HEK293 (cell line): ENCODE results near the gene DDX23.

Experiments
- CTCF ChIA-PET: fragments of 350-600 bp; formaldehyde crosslinking; extraction: SDS; loops from one replicate; lab custom pipeline; 2021; ENCODE audit warnings: antibody characterized with exemption; lab: Yijun Ruan, JAX
- POLR2A ChIA-PET: fragments of 300-600 bp; formaldehyde crosslinking; extraction: SDS; loops from one replicate; lab custom pipeline; 2020; ENCODE audit warnings: antibody characterized with exemption, inconsistent platforms; lab: Yijun Ruan, JAX
- H3K27ac ChIP-seq: fragments of 200-500 bp; sonication (Bioruptor generic); 2 replicates; pipeline ENCODE4 v1.5.1; 2014; ENCODE audit warnings: low read depth, low read length, control low read depth, inconsistent platforms; ENCODE audit errors: extremely low read depth
- H3K36me3 ChIP-seq, 2 experiments: fragments of 200-500 bp in 1 of 2; sonication (Bioruptor generic) in 1 of 2; 1 replicate in 1 of 2; 2 replicates in 1 of 2; pipeline ENCODE4 v1.5.1; 2014 to 2017; ENCODE audit warnings: inconsistent platforms in 2 of 2, low read length in 2 of 2; ENCODE audit not compliant: control insufficient read depth in 2 of 2, insufficient read depth in 1 of 2
- H3K4me1 ChIP-seq: fragments of 200-500 bp; sonication (Bioruptor generic); 2 replicates; pipeline ENCODE4 v1.5.1; 2014; ENCODE audit warnings: mild to moderate bottlenecking, low read length, inconsistent platforms; ENCODE audit not compliant: control insufficient read depth, insufficient read depth
- H3K4me3 ChIP-seq: 2 replicates; pipeline ENCODE4 v1.5.1; 2011; ENCODE audit warnings: low read depth, mild to moderate bottlenecking, control low read depth, low read length, moderate library complexity
- H3K9me3 ChIP-seq: fragments of 200-500 bp; sonication (Bioruptor generic); 2 replicates; pipeline ENCODE4 v1.5.1; 2014; ENCODE audit warnings: low read depth, low read length, inconsistent platforms; ENCODE audit not compliant: control insufficient read depth, insufficient read depth
- ATF2 ChIP-seq: fragments of 450-650 bp; formaldehyde crosslinking; IDR thresholded peaks from 2 replicates; pipeline ENCODE4 v1.5.1; 2016; ENCODE audit warnings: missing biosample characterization, missing genetic modification characterization, low read depth
- BCL11A ChIP-seq: fragments of 450-650 bp; formaldehyde crosslinking; IDR thresholded peaks from 2 replicates; pipeline ENCODE4 v1.5.1; 2016; ENCODE audit warnings: low read depth, missing biosample characterization, missing genetic modification characterization
- BCL6B ChIP-seq: fragments of 450-650 bp; formaldehyde crosslinking; IDR thresholded peaks from 2 replicates; pipeline ENCODE4 v1.5.1; 2017; ENCODE audit warnings: missing biosample characterization, missing genetic modification characterization
- EGR2 ChIP-seq: fragments of 450-650 bp; formaldehyde crosslinking; IDR thresholded peaks from 2 replicates; pipeline ENCODE4 v1.5.1; 2016; ENCODE audit warnings: low read depth, missing biosample characterization, missing genetic modification characterization
- GLIS2 ChIP-seq: fragments of 450-650 bp; formaldehyde crosslinking; IDR thresholded peaks from 2 replicates; pipeline ENCODE4 v1.5.1; 2016; ENCODE audit warnings: missing biosample characterization, missing genetic modification characterization
- KLF17 ChIP-seq: fragments of 450-650 bp; formaldehyde crosslinking; IDR thresholded peaks from 2 replicates; pipeline ENCODE4 v1.5.1; 2016; ENCODE audit warnings: missing biosample characterization, missing genetic modification characterization
- PATZ1 ChIP-seq: fragments of 450-650 bp; formaldehyde crosslinking; IDR thresholded peaks from 2 replicates; pipeline ENCODE4 v1.5.1; 2016; ENCODE audit warnings: missing biosample characterization, missing genetic modification characterization
- ZEB2 ChIP-seq: fragments of 450-650 bp; formaldehyde crosslinking; IDR thresholded peaks from 2 replicates; pipeline ENCODE4 v1.5.1; 2016; ENCODE audit warnings: missing biosample characterization, missing genetic modification characterization
- ZNF121 ChIP-seq: fragments of 450-650 bp; formaldehyde crosslinking; IDR thresholded peaks from 2 replicates; pipeline ENCODE4 v1.5.1; 2016; ENCODE audit warnings: missing biosample characterization, missing genetic modification characterization
- ZNF24 ChIP-seq: fragments of 450-650 bp; formaldehyde crosslinking; IDR thresholded peaks from 2 replicates; pipeline ENCODE4 v1.5.1; 2016; ENCODE audit warnings: missing biosample characterization, missing genetic modification characterization
- ZNF398 ChIP-seq: fragments of 450-650 bp; formaldehyde crosslinking; IDR thresholded peaks from 2 replicates; pipeline ENCODE4 v1.5.1; 2017; ENCODE audit warnings: missing biosample characterization, missing genetic modification characterization
- ZNF404 ChIP-seq: fragments of 450-650 bp; formaldehyde crosslinking; IDR thresholded peaks from 2 replicates; pipeline ENCODE4 v1.5.1; 2017; ENCODE audit warnings: missing biosample characterization, missing genetic modification characterization
- ZNF423 ChIP-seq: fragments of 450-650 bp; formaldehyde crosslinking; IDR thresholded peaks from 2 replicates; pipeline ENCODE4 v1.5.1; 2016; ENCODE audit warnings: missing biosample characterization, missing genetic modification characterization
- ZNF426 ChIP-seq: fragments of 450-650 bp; formaldehyde crosslinking; IDR thresholded peaks from 2 replicates; pipeline ENCODE4 v1.5.1; 2017; ENCODE audit warnings: missing biosample characterization, missing genetic modification characterization, mild to moderate bottlenecking, inconsistent platforms, moderate library complexity
- ZNF433 ChIP-seq: fragments of 450-650 bp; formaldehyde crosslinking; IDR thresholded peaks from 2 replicates; pipeline ENCODE4 v1.5.1; 2016; ENCODE audit warnings: missing biosample characterization, missing genetic modification characterization, low read depth
- ZNF48 ChIP-seq: fragments of 450-650 bp; formaldehyde crosslinking; IDR thresholded peaks from 2 replicates; pipeline ENCODE4 v1.5.1; 2016; ENCODE audit warnings: missing biosample characterization, missing genetic modification characterization
- ZNF629 ChIP-seq: fragments of 450-650 bp; formaldehyde crosslinking; IDR thresholded peaks from 2 replicates; pipeline ENCODE4 v1.5.1; 2017; ENCODE audit warnings: missing biosample characterization, missing genetic modification characterization
- ZNF677 ChIP-seq: fragments of 450-650 bp; IDR thresholded peaks from 2 replicates; pipeline ENCODE4 v1.5.0; 2018; ENCODE audit warnings: missing biosample characterization, mild to moderate bottlenecking, missing genetic modification characterization, moderate library complexity
- ZNF701 ChIP-seq: fragments of 450-650 bp; formaldehyde crosslinking; IDR thresholded peaks from 2 replicates; pipeline ENCODE4 v1.5.1; 2016; ENCODE audit warnings: missing biosample characterization, missing genetic modification characterization
- ZNF785 ChIP-seq: fragments of 450-650 bp; formaldehyde crosslinking; IDR thresholded peaks from 2 replicates; pipeline ENCODE4 v1.5.1; 2016; ENCODE audit warnings: missing biosample characterization, missing genetic modification characterization
- TF ChIP-seq, protein P1 (sequence below): sonication (generic); formaldehyde crosslinking; IDR thresholded peaks from 2 replicates; pipeline ENCODE4 v1.8.1; 2022; ENCODE audit warnings: mild to moderate bottlenecking, moderate library complexity, missing genetic modification reagents
- TF ChIP-seq, protein P2 (sequence below): fragments of 450-650 bp; formaldehyde crosslinking; IDR thresholded peaks from 2 replicates; pipeline ENCODE4 v1.5.1; 2016; ENCODE audit warnings: missing biosample characterization, missing genetic modification characterization

DDX23 gene

GRCh38 chr12:48787791-48788523, 64.0 kb downstream of the DDX23 start (continued):
- TF ChIP-seq KLF17 (tag by site-specific recombination) (no peak), ZNF433 (tag by site-specific recombination) (no peak), ATF2 (no peak)

DNA sequence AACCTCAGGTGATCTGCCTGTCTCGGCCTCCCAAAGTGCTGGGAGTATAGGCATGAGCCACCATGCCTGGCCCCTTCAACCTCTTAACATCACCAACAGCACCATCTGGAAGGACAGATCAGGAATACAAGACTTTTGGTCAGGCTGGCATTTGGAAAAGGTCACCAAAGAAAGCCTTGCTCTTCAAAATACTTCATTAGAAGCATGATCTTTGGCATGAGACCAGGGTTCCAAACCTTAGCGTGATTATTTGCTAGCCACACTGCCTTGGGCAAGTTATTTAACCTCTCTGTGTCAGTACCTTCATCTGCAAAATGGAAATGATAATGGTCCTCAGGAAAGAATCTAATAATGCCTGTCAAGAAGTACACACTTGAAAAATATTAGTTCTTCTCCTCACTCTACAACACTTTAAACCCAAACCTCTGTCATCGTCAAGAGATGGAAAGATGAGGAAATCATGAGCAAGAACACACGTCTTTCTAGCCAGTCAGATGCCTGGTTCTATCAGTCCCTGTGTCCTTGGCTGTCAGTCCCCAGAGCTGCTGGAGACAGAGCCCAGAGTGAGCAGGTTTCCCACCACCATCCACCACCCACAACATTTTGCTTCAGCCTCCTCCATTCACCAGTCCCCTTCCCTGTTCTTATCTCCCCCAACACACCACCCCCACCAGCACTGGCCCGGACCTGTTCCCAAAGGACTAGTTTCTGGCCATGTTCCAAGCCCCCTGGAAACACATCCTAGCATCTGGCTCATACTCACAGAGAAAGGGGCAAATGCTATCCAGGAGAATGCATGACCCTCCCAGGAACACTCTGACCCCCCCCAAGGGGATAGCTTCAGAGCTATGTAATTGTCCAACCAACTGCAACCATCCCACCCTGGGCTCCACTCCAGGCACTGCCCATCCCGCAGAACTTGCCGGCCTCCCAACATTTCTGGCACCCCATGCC, 65.1 kb downstream of the DDX23 start:
- peak overlapping the region; percentile 82 for H3K27ac ChIP-seq
- H3K4me3 ChIP-seq: peak overlapping the region; percentile 77
- H3K4me1 ChIP-seq: peaks cover 6% of the 10 kb centered on the region
- CTCF ChIA-PET: interaction anchor here (0.6 kb wide), 1 partner anchor 57 kb away, joined by 3 read pairs; no protein-coding TSS in a partner anchor
- H3K36me3 ChIP-seq: peaks cover 0 to 17% of the 10 kb centered on the region in 2 experiments; a peak in 2 of 3 replicates
- POLR2A ChIA-PET: no interaction called here
- no peaks in the 10 kb centered on the region for H3K9me3 ChIP-seq
- TF ChIP-seq ZNF426 (no peak), ZNF677 (tag by site-specific recombination) (no peak), ZNF404 (tag by site-specific recombination) (no peak), ZNF701 (no peak), ZNF24 (tag by site-specific recombination) (no peak), EGR2 (tag by site-specific recombination) (peak; percentile 99), ZNF398 (tag by site-specific recombination) (peak; percentile 97), BCL11A (tag by site-specific recombination) (no peak), ZEB2 (no peak), ZNF423 (peak; percentile 46; the same call in 1 of the 2 replicates), ZNF121 (tag by site-specific recombination) (no peak), ZNF629 (no peak), GLIS2 (peak; percentile 54; the same call in 1 of the 2 replicates), BCL6B (tag by site-specific recombination) (no peak), PATZ1 (peak; percentile 78), ZNF785 (no peak), KLF17 (tag by site-specific recombination) (no peak; the same call in 1 of the 2 replicates), ZNF48 (tag by site-specific recombination) (no peak)
- TF ChIP-seq, protein P1, sequence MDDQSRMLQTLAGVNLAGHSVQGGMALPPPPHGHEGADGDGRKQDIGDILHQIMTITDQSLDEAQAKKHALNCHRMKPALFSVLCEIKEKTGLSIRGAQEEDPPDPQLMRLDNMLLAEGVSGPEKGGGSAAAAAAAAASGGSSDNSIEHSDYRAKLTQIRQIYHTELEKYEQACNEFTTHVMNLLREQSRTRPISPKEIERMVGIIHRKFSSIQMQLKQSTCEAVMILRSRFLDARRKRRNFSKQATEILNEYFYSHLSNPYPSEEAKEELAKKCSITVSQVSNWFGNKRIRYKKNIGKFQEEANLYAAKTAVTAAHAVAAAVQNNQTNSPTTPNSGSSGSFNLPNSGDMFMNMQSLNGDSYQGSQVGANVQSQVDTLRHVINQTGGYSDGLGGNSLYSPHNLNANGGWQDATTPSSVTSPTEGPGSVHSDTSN (CRISPR knock-in tag): no peak
- TF ChIP-seq, protein P2, sequence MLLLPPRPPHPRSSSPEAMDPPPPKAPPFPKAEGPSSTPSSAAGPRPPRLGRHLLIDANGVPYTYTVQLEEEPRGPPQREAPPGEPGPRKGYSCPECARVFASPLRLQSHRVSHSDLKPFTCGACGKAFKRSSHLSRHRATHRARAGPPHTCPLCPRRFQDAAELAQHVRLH (tag by site-specific recombination): no peak
